Fibroblast of lung (primary cell): Measurements from ENCODE around the gene ITPRIPL2. TPM values are rescaled to one million over a fixed set of nuclear protein-coding genes. Genes with fewer than 3 reads are reported as not detected.

ENCODE experiments used
- DNase-seq, 2 donors: peaks; one replicate each; pipeline versions ENCODE4 v3.0.0 to v3.0.0-alpha.2; 2010; ENCODE audit warnings: low read depth in 2 of 2
- H2AFZ ChIP-seq: 2 replicates; pipeline ENCODE4 v1.5.1; 2012; ENCODE audit warnings: low read length, control low read depth, inconsistent platforms
- H3K27ac ChIP-seq: 2 replicates; pipeline ENCODE4 v1.5.1; 2011; ENCODE audit warnings: low read length, control low read depth; ENCODE audit not compliant: insufficient read depth
- H3K27me3 ChIP-seq: 2 replicates; pipeline ENCODE4 v1.5.1; 2011; ENCODE audit warnings: mild to moderate bottlenecking, low read length; ENCODE audit not compliant: control insufficient read depth, insufficient read depth
- H3K36me3 ChIP-seq: 2 replicates; pipeline ENCODE4 v1.5.1; 2011; ENCODE audit warnings: low read length; ENCODE audit not compliant: control insufficient read depth, insufficient read depth
- H3K4me1 ChIP-seq: 2 replicates; pipeline ENCODE4 v1.5.1; 2011; ENCODE audit warnings: low read length; ENCODE audit not compliant: control insufficient read depth, insufficient read depth; ENCODE audit errors: extremely low read depth
- H3K4me2 ChIP-seq: 2 replicates; pipeline ENCODE4 v1.5.1; 2011; ENCODE audit warnings: low read length, control low read depth; ENCODE audit not compliant: insufficient read depth; ENCODE audit errors: extremely low read depth
- H3K4me3 ChIP-seq, 4 experiments: fragments of 200-600 bp in 1 of 4; sonication (generic) in 1 of 4; replicated peaks in 1 of 4; 2 replicates each; pipeline ENCODE4 v1.5.1; 2011 to 2016; ENCODE audit warnings: low read length in 4 of 4, low read depth in 3 of 4, mild to moderate bottlenecking in 3 of 4, control low read depth in 2 of 4, inconsistent platforms in 1 of 4, mixed read lengths in 1 of 4; ENCODE audit not compliant: insufficient read depth in 1 of 4; ENCODE audit errors: control extremely low read depth in 1 of 4
- H3K79me2 ChIP-seq: 2 replicates; pipeline ENCODE4 v1.5.1; 2012; ENCODE audit warnings: mild to moderate bottlenecking, low read length, inconsistent platforms; ENCODE audit not compliant: control insufficient read depth, insufficient read depth
- H3K9ac ChIP-seq: 2 replicates; pipeline ENCODE4 v1.5.1; 2011; ENCODE audit warnings: mild to moderate bottlenecking, low read length, control low read depth; ENCODE audit not compliant: insufficient read depth
- H3K9me3 ChIP-seq: 2 replicates; pipeline ENCODE4 v1.5.1; 2012; ENCODE audit warnings: low read depth, low read length; ENCODE audit not compliant: control insufficient read depth, insufficient read depth
- H4K20me1 ChIP-seq: 2 replicates; pipeline ENCODE4 v1.5.1; 2011; ENCODE audit warnings: low read length; ENCODE audit not compliant: control insufficient read depth, insufficient read depth; ENCODE audit errors: extremely low read depth
- EZH2 ChIP-seq: IDR thresholded peaks from 2 replicates; pipeline ENCODE4 v1.5.1; 2012; ENCODE audit warnings: low read length, control low read depth, mild to moderate bottlenecking; ENCODE audit errors: missing control alignments
- polyA plus RNA-seq, 2 donors: library from polyadenylated mRNA; depleted of rRNA in 1 of 2; stranded (reverse) in 1 of 2; unstranded in 1 of 2; fragments of >200 nt; gene quantifications; 2 replicates each; pipeline ENCODE4 v1.2.1, GENCODE V29; 2011 to 2012; ENCODE audit warnings: missing spikeins in 1 of 2
- total RNA-seq: library from RNA; depleted of rRNA; stranded (reverse); fragments of >200 nt; gene quantifications from 2 replicates; pipeline ENCODE4 v1.2.1, GENCODE V29; 2014
- TF ChIP-seq, protein P1 (sequence below), 2 donors: IDR thresholded peaks in 1 of 2; conservative IDR thresholded peaks in 1 of 2; 1 replicate in 1 of 2; 2 replicates in 1 of 2; pipeline ENCODE4 v1.5.1; 2011 to 2012; ENCODE audit warnings: low read length in 2 of 2, control low read depth in 1 of 2, inconsistent platforms in 1 of 2, low read depth in 1 of 2, mild to moderate bottlenecking in 1 of 2

ITPRIPL2 gene
- total and polyA plus RNA-seq, 2 donors (not counting 1 experiment from before 2014, with no cell fraction given), result 23.1 to 42.1 TPM

DNA sequence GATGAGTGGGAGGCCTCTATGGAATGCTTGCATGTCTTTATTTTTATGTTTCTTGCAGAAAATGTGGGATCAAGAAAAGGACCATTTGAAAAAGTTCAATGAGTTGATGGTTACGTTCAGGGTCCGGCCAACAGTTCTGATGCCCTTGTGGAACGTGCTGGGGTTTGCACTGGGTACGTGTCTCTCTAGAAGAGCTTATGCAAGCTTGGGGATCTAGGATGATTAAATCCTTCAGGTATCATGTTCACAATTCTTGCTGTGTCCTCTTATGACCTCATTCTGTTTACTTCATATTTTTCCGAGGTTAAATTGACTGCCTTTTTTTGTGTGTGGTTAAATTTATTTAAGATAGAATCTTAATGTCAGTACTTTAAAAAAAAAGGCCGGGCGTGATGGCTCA lies 39.9 kb upstream of the ITPRIPL2 start:
- no peaks in the 10 kb centered on the region for H4K20me1 ChIP-seq
- DNase-seq, result no peak
- no peak overlapping the region for H3K27ac ChIP-seq
- no peaks in the 10 kb centered on the region for H3K79me2 ChIP-seq
- TF ChIP-seq, protein P1, sequence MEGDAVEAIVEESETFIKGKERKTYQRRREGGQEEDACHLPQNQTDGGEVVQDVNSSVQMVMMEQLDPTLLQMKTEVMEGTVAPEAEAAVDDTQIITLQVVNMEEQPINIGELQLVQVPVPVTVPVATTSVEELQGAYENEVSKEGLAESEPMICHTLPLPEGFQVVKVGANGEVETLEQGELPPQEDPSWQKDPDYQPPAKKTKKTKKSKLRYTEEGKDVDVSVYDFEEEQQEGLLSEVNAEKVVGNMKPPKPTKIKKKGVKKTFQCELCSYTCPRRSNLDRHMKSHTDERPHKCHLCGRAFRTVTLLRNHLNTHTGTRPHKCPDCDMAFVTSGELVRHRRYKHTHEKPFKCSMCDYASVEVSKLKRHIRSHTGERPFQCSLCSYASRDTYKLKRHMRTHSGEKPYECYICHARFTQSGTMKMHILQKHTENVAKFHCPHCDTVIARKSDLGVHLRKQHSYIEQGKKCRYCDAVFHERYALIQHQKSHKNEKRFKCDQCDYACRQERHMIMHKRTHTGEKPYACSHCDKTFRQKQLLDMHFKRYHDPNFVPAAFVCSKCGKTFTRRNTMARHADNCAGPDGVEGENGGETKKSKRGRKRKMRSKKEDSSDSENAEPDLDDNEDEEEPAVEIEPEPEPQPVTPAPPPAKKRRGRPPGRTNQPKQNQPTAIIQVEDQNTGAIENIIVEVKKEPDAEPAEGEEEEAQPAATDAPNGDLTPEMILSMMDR (conservative IDR thresholded peaks at IDR 0.05 in 1 of 2, IDR thresholded peaks at IDR 0.05 in 1 of 2; ENCODE audit: low read depth in 1 of 2, low read length in 2 of 2), result no peak
- no peak for TF ChIP-seq EZH2
- no peak overlapping the region for H3K4me3 ChIP-seq
- no peak overlapping the region for H3K9ac ChIP-seq
- no peak overlapping the region for H3K4me2 ChIP-seq
- H3K4me1 ChIP-seq, result no peaks in the 10 kb centered on the region
- H3K36me3 ChIP-seq, result peaks cover 4% of the 10 kb centered on the region
- no peaks in the 10 kb centered on the region for H3K9me3 ChIP-seq
- H3K27me3 ChIP-seq, result no peaks in the 10 kb centered on the region
- H2AFZ ChIP-seq, result no peak overlapping the region

DNA sequence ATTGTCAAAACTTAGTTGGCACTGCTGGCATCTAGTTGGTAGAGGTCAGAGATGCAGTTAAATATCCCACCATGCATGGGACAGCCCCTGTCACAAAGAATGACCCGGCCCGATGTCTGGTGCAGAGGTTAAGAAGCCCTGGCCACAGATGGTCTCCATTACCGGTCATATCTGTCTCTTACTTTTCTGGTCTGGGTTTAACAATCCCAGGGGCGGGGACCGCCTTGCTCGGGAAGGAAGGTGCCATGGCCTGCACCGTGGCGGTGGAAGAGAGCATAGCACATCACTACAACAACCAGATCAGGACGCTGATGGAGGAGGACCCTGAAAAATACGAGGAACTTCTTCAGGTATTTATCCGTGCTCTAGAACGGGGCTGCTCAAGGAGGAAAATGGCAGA lies 38.3 kb upstream of the ITPRIPL2 start:
- Histone ChIP-seq H3K27me3 (no peaks in the 10 kb centered on the region), H3K9ac (no peak overlapping the region), H3K79me2 (no peaks in the 10 kb centered on the region), H3K9me3 (no peaks in the 10 kb centered on the region), H2AFZ (no peak overlapping the region), H3K4me2 (no peak overlapping the region), H3K27ac (no peak overlapping the region), H4K20me1 (no peaks in the 10 kb centered on the region), H3K36me3 (peaks cover 4% of the 10 kb centered on the region), H3K4me1 (no peaks in the 10 kb centered on the region), H3K4me3 (no peak overlapping the region)
- no peak for DNase-seq
- TF ChIP-seq, protein P1 (conservative IDR thresholded peaks at IDR 0.05 in 1 of 2, IDR thresholded peaks at IDR 0.05 in 1 of 2; ENCODE audit: low read depth in 1 of 2, low read length in 2 of 2), result no peak
- TF ChIP-seq EZH2, result no peak

DNA sequence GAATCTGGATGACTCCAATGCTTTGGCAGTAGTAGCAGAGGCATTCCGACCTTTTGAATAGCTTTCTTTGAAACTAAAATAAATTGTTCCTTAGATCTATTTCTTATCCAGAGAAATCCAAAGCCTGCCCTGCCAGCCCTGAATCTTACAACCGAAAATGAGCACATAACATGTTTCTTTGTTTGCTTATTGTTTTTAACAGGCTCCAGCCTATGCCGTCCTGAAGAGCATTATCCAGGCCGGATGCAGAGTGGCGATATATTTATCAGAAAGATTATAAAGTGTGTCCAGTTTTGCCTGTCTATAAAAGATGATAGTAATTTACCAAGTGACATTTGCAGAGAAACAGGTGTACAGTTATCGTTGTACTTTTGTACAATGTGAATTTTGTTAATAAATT lies 35.9 kb upstream of the ITPRIPL2 start:
- no peak for DNase-seq
- Histone ChIP-seq H3K27ac (no peak overlapping the region), H3K4me1 (no peaks in the 10 kb centered on the region), H2AFZ (no peak overlapping the region), H4K20me1 (no peaks in the 10 kb centered on the region), H3K9ac (no peak overlapping the region), H3K4me3 (no peak overlapping the region), H3K27me3 (no peaks in the 10 kb centered on the region), H3K9me3 (no peaks in the 10 kb centered on the region), H3K36me3 (peaks cover 2% of the 10 kb centered on the region), H3K79me2 (no peaks in the 10 kb centered on the region), H3K4me2 (no peak overlapping the region)
- no peak for TF ChIP-seq EZH2
- TF ChIP-seq, protein P1 (conservative IDR thresholded peaks at IDR 0.05 in 1 of 2, IDR thresholded peaks at IDR 0.05 in 1 of 2; ENCODE audit: low read depth in 1 of 2, low read length in 2 of 2), result no peak
